Effector CD8-positive, alpha-beta T cell (primary cell): ENCODE measurements around the gene CD48.
"Not testable (repeated sequence)": the region's sequence is repeated elsewhere in the genome, so short reads cannot be mapped to it uniquely, and the experiment has no call there.

Experiments used
- DNase-seq: peaks from one replicate; lab custom pipeline; 2025; lab: John Stamatoyannopoulos, UW

CD48 gene

DNA sequence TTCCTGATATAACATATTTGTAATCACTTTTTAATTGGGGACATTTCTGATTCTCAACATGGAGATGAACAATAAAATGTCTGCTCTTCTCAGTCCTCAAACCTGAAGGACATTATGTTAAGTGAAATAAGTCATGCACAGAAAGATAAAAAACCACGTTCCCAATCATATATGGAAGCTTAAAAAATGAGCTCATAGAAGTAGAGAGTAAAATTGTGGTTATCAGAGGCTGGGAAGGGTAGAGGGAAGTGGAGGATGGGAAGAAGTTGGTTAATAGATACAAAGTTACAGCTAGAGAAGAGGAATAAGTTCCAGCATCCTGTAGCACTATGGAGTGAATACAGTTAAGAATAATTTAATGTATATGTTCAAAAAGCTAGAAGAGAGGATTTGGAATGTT, 1.5 kb upstream of the CD48 start:
- no peak for DNase-seq

DNA sequence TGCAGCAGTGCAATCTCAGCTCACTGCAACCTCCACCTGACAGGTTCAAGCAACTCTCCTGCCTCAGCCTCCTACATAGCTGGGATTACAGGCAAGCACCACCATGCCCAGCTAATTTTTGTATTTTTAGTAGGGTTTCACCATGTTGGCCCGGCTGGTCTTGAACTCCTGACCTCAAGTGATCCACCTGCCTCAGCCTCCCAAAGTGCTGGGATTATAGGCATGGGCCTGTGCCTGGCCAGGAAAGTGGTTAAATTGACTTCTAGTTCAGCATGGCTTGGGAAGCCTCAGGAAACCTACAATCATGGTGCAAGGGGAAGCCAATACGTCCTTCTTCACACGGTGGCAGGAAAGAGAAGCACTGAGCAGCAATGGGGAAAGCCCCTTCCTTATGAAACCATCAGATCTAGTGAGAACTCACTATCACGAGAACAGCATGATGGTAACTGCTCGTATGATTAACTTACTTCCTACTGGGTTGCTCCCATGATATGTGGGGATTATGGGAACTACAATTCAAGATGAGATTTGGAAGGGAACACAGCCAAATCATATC, 981 bp upstream of the CD48 start:
- peak; percentile 20 for DNase-seq

- no peak for DNase-seq
These were observed 383 bp downstream of the CD48 start for GRCh38 chr1:160711276-160711601.

DNA sequence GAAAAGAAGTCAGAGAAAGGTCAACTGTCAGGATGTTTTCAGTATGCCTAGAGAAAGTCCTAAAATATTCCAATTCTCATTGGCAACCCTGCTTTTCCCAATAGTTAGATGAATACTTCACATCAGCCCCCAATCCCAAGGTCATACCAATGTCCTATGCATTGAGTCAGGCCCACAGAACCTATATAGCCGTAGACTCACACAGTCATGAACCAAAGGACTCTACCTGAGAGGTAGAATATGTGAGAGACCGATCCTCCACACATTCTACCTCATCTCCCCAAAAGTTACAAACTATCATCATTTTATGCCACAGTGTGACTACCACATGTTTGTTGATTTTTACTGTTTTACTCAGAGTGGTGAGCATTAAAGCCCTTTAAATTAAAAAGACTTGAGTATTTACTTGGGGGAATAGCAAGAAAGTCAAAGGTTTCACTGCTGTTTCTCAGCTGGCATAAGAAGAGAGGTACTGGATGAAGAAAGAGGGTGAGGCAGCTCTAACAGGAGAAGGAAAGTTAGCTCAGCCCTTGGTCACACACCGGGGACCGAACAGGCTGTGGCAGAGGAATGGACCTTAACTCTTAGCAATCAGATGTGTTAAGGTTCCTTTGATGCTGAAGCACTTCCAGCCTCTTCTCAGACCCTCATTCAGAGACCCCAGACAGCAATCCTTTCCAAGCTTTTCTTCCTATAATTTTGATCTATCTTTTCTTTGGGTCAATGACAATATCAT, 937 bp downstream of the CD48 start:
- DNase-seq: no peak

GRCh38 chr1:160709715-160710114, 1.9 kb downstream of the CD48 start:
- DNase-seq: no peak

- no peak for DNase-seq
These were observed 2.8 kb downstream of the CD48 start for GRCh38 chr1:160708801-160709200.

DNA sequence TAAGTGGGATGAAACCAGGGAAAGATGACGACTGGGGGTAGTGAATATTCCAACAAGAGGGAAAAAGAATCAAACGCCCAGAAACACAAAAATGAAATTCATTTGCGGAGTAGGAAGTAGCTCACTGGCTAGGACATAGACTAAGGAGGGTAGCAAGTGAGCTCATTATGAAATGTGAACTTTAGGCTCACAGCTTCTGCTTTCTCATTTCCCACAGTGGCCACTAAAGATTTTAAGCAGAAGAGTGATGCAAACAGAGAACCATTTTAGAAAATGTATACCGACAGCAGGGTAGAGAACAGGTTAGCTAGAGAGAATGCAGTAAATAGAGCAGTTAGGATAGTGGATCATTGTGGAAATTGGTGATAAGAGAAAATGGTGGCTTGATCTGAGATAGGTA, 3.5 kb downstream of the CD48 start:
- DNase-seq: no peak

DNA sequence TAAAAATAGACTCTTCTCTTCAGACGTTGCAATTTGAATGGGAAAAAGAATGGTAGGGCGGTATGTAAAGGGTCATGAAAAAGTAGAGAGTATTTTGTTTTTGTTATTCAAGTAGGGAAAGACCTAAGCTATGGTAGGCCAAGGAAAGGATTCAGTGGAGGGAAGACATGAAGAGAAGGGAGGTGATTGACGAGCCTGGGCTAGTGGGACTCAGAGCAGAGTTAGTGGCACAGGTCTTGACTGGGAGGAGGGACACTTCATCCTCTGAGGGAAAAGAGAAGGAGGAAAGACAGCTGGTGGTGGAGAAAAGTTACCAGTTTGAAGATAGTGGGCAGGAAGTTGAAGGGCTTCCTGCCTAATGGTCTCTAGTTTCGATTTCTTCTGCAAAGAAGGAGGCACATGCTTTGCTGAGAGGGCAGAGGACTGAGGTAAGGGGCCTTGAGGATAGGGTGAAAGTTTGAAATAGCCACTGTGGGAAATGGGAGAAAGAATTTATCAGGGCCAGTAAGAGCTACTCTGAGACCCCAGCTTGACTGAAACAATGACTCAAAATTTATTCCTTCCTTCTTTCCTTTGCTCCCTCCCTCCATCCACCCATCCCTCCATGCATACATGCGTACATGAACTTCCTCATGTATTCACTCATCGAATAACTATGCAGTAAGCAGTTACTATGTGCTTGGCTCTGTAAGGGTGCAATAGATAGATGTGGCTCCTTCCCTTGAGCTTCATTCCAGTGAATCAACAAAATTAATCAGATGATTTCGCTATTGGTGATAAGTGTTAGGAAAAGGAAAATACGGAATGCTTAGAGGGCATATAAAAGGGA, 4.2 kb downstream of the CD48 start:
- DNase-seq: no peak

- DNase-seq: no peak
These were observed 4.9 kb downstream of the CD48 start for GRCh38 chr1:160706526-160707235.

DNA sequence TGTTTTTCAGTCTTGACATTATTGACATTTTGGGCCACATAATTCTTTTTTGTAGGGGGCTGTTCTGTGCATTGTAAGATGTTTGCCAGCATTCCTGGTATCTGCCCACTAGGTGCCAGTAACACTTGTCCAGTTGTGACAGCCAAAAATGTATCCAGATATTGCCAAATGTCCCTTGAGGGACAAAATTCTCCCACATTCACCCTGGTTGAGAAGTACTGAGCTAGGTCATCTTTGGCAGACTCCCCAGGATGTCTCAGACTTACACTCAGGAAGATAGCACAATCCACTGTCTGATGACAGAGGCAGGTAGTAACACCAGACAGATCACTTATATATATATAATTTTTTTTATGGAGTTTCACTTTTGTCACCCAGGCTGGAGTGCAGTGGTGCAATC, 5.9 kb downstream of the CD48 start:
- no peak for DNase-seq

GRCh38 chr1:160705212-160705621, 6.4 kb downstream of the CD48 start:
- DNase-seq: not testable (repeated sequence)

DNA sequence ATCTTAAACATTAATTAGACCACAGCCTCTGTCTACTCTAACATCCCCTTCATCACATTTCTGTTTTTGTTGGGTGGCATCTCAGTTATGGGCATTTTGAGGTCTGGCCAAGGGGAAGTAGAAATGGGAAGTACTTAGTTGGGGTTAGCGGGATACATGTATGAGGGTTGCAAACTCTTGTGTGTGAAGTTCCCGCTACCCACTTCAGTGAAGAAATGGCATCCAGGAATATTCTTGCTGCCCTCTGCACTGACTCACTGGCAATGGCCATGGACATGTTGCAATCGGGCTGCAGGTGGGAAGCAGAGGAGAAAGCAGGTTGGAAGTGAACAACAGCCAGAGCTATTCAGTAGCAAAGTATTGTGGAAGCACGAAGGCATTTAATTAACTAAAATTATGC, 7.4 kb downstream of the CD48 start:
- no peak for DNase-seq

DNA sequence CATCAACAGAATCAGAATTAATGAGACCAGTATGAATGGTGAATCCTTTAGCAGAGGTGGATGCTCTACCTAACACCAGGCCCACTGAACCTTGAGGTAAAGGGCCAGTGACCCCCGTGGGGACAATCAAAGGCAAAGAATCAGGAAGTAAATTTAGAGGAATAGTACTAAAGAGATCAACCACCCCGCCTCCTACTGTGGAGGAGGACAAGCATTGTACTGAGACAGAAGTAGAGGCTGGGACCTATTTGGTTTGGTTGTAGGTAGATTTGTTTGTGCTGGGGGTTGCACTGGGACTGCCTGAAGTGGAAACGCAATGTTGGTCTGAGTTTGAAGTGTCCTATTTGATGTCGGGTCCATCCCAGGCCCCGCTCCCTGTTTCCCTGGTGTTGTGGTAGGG, 9.5 kb downstream of the CD48 start:
- DNase-seq: no peak

- DNase-seq: not testable (repeated sequence)
These were observed 19.2 kb downstream of the CD48 start for GRCh38 chr1:160692390-160692789.

DNA sequence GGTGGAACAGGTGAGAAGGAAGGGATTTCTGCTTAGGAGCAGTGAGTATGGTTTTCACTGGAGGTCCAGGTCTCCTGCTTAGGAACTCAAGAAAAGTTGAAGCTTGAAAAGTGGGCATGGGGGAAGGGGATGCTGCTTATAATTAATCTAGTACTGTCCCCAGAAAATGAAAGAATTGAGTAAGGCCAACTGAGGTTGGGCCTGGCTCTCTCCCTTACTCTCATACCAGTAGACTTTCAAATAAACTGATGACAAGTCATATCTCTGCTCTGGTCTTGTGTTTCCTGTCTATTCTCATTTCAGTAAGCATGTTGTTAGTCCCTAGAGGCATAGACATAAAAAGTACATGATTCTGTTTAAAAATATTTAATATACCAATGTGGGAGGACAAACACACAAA, 26.4 kb downstream of the CD48 start:
- no peak for DNase-seq

- no peak for DNase-seq
These were observed 28.4 kb downstream of the CD48 start for GRCh38 chr1:160682983-160683865.

GRCh38 chr1:160681891-160682140, 29.8 kb downstream of the CD48 start:
- DNase-seq: no peak

DNA sequence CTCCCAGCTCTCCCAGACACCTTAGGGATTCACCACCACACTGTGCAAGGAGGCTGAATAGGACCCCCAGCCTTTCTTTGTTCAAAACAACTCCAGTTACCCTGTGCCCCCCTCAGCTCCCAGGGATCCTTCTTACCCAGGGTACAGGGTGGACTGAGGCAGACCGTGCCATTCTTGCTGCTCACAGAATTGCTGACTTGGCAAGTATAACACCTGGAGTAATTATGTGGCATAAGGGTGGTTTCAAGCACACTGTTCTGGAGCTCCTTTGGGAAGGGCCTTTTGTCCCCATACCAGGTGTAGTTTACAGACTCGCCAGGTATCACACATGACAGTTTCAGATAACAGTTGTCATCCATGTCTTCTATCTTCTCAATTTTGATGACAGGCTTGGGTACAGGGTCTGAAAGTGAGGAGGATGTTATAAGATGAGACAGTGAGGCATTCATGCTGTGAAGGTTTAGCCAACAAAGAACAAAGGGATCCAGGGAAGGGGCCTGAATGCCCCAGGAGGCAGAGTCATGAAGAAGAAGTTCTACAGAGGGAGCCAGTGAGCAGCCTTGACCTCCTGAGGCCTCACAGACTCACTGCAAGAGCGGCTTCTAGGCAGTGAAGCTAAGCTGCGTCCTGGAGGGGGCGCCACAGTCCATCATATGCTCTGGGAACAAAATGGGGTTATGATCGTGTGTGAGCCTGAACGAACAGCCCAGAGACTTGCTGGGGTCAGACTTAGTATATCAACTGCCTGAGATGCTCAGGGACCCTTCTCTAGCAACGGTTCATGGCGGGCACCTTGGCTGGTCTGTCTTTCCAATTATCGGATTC, 30.3 kb downstream of the CD48 start:
- DNase-seq: peak; percentile 81

DNA sequence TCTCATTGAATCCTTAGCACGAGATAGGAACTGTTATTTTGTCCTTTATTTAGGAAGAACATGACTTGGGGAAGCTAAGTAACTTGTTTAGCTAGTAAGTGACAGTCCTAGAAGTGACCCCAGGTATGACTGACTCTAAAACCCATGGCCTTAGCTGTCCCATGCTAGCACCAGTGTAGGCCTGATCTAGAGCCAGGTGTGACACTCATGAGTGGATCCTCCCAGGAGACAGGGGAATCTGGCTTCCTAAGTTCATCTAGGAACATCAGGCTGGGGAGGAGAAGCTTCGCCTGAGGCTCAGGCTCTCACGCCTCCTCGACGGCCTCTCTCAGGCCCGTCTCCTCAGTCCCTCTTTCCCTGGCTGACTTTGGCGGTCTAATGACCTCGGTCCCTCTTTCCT, 31.2 kb downstream of the CD48 start:
- DNase-seq: no peak

DNA sequence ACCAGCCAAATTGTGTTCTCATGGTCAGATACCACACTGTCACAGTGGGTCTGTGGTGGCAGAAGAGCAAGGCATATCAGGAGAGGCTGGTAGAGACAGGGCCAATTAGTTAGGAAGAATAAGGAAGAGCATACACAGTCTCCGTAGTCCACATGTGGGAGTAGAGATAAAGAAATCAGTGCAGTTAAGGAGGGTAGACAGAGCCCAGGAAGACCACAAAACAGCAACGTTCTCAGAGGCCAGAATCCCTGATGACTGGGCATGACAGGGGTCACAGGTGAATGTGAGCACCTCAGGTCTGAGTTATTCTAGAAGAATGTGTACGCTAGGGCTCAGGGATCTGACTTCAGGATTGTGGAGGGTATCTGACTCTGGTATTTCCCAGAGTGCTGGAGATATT, 31.7 kb downstream of the CD48 start:
- no peak for DNase-seq
